Stimulated activated CD4-positive, alpha-beta T cell treated with anti-CD3 and anti-CD28 coated beads, Interleukin-12 subunit alpha, Interleukin-12 subunit beta, amount 100 ng/mL, for 4 hours (primary cell): ENCODE results near the gene CAMSAP1.
"Not testable (repeated sequence)": the region's sequence is repeated elsewhere in the genome, so short reads cannot be mapped to it uniquely, and the experiment has no call there.

Experiments
- DNase-seq: peaks from one replicate; pipeline ENCODE4 v3.0.0-alpha.2; 2020

Gene CAMSAP1

DNA sequence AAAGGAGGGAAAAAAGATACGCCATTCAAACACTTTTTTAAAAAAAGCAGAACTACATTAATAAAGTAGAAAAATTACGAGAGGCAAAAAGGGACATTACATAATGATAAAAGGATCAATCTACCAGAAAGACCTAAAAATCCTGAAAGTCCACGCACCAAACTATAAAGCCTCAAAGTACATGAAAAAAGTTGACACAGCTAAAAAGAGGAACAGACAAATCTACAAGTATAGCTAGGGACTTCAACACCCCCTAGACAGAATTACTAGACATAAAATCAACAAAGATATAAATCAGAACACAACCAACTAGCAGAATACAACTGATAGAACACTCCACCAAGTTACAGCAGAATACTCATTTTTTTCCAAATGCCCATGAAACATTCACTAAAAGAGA is 11.1 kb downstream of the CAMSAP1 start:
- no peak for DNase-seq

DNA sequence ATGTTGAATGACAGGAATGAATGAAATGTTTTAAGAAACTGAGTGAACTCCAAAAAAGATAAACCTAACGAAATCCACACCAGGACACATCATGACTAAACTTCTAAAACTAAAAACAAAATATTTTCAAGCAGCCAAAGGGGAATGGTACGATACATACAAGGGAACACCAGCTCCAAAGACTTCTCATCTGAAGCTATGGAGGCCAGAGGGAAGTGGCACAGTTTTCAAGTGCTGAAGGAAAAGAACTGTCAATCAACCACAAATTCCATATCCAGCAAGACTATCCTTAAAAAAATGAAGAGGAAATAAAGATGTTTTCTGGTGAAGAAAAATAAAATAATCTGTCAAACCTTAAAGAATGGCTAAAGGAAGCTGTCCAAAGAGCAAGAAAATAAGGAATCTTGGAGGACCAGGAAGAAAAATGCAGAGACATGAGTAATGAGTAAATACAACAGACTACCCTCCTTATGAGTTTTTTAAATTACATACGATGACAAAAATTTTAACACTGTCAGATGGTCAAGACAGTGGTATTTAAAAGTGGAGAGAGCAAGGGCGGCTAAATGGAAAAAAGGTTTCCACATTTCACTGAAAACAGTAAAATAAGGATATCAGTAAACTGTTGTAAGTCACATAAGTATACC is 12.0 kb downstream of the CAMSAP1 start:
- no peak for DNase-seq

- DNase-seq = no peak
Measured at GRCh38 chr9:135893104-135893503, 14.2 kb downstream of the CAMSAP1 start.

- not testable (repeated sequence) for DNase-seq
Measured at GRCh38 chr9:135892327-135892726, 15.0 kb downstream of the CAMSAP1 start.

DNA sequence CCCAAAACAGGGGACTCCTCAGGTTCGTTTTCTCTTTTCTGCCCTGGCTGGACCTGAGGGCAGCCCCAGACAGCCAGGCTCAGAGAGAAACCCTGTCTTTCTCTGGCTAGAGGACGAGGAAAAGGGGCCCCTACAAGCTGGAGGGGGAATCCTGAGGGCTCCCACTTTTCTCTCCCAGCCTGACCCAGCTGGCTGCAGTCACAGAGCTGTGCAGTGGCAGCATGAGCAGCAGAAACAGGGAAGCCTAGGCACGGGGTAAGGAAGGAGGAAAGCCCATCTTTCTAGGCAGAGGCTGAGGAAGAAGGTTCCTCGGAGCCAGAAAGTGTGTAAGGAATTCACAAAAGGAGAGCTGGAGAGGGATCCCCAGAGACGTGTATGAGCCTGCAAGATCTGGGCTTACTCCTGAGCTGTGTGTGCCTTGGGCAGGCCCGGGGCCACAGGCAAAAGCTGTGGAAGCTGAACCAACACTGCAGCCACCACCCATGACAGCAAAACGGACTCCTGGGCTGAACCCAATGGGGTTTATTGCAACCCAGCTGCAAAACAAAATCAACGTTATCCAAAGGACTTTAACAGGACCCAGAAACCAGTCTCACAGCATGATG is 16.2 kb downstream of the CAMSAP1 start:
- no peak for DNase-seq

GRCh38 chr9:135890190-135891026 is 16.9 kb downstream of the CAMSAP1 start:
- DNase-seq = no peak

DNA sequence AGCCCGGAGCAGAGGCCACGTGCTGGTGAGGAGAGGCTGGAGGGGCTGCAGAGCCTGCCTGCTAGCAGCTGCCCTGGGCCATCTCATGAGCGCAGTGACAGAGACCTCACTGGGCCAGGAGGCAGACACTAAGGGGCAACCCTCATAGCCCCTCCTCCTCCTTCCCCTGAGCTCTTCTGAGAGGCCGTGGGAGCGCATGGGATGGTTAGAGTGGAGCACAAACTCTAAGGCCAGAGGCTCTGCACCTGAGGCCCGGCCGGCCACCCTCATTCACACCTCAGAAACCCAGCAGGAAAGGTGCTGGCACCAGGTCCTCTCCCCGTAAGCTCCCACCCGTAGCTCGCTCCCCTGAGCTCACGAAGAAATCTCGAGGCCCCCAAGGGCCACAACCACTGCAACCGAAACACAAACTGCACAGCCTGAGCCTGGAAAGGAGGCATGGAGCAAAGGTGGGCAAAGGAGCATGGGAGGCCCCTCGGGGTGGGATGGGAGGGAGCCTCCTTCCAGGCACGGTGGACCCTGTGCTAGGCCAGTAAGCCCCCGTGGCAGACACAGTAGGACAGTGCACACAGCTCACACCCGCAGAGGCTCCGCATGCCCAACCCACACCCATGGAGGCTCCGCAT is 17.7 kb downstream of the CAMSAP1 start:
- no peak for DNase-seq

DNA sequence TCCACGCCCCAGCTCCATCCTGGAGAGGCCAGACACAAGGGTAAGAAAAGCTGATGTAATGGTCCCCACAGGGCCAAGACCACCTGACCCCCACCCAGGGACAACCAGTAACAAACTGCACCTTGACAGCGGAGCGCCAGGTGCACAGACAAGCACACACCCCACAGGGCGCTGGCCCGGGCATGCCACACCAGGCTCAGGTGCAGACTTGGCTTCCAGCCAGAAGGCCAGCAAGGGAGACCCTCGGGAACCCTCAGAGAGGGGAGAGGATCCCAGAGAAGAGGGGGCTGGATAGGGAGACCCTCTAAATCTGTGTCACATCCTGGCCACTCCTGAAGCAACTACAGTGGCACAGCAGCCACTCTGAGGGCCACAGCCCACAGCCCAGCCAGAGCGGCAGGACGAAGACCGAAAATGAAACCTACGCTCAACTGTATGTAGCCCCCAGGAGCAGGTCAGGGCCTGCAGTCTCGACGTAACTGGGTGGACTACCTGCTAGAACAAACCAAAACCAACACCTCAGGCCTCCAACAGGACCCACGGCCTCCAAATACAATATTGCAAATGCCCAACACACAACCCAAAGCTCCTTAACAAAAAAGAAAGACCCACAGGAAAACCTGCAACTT is 18.5 kb downstream of the CAMSAP1 start:
- DNase-seq = no peak

- no peak for DNase-seq
Measured at GRCh38 chr9:135888126-135888765, 19.1 kb downstream of the CAMSAP1 start.

DNA sequence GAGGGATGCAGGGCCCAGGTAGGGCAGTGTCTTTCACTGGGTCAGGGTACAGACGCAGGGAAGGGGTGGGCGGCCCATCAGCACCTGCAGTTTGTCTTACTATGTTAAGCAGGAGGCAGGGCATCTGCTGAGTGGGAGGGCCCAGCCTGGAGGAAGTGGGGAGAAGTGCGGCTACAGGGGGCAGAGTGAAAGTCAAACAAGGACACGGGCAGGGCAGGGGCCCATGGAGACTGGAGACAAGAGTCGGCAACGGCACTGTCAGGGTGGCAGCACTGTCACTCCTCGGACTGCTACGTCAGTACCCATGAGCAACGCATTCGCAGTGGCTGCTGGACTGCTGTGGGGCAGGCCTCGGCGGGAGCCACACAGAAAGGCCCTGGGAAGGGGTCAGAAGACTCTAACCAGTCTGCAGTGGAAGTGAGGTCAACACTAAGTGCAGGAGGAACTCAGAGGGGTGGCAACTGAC is 19.7 kb downstream of the CAMSAP1 start:
- DNase-seq = peak; percentile 31

DNA sequence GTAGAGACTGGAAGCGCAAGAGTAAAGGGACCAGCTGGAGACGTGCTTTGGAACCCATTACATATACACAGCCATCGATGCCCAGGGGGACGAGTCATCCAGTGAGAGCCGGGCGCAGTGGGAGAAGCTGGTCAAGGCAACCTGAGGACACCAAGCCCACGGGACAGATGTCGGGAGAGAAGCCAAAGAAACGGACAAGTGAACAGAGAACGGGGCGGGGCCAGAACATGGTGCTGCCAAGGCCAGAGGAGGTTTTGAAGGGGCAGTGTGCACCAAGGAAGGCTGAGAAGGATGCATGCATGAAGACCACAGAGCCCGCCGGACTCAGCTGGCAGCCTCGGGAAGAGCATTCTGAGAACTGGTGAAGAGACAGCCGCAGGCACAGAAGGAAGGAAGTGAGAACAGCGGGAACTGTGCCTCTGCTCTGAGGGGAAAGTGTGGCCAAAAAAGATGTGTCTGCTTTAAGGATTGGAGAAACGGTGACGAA is 20.3 kb downstream of the CAMSAP1 start:
- DNase-seq = no peak

GRCh38 chr9:135886147-135886981 is 21.0 kb downstream of the CAMSAP1 start:
- DNase-seq = no peak

DNA sequence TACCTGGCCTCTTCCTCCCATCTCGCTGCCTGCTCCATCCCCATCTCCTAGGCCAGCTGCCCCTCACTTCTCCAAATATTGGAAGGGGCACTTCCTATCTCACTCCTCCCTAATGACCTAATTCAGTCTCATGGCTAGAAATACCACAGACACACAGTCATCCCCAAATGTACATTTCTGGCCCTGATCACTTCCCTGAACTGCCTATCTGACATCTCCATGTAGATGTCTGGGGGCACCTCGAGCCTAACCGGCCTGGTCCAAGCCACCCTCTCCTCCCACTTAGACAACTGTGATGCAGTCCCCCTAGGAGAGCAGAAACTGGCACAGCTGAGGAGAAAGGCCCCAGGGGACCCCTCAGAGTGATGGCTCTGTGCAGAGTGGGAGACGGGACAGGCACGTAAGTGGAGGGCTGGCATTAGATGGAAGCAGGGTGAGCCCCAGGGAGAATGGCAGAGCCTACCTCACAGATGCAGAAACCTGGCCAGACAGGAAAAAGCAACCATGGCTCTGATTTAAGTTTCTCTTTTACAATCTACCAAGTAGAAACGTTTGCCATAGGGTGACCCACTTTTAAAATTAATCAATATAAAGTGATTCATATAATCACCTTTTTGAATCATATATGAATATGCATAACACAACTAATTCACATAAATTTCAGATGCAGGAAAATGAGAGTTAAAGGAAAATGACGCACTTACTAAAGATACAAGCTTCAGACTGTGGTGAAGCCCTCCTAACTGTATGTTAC is 22.1 kb downstream of the CAMSAP1 start:
- no peak for DNase-seq

DNA sequence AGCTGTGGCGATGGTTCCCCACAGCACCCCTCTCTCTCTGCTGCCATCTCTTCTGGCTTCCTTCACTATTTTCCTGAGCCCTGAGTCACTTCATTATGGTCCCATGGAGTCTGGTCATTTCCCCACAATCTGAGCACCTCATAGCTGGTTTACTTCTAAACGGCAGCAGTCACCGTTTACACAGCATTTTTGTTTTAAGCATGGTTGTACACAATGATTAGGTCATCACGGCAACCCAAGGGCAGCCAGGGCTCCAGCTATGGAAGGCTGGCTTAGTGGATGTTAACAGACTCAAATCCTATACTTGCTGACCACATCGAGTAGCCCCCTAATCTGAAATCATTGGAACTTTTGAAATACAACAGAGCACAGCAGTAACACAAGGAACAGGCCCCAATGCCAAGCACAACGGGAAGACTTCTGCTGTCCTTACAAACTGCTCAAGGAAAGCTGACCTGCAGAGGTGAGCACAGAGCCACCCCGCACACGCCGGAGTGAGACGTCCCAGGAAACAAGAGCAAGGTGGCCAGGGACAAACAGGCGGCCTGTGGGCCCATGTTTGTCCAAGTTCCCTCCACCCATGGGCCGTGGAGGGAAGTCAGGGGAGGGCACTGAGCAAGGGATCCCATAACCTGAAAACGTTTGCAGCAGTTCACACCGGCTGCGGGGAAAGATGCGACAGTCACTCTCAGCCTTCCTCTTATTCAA is 22.9 kb downstream of the CAMSAP1 start:
- DNase-seq = no peak

GRCh38 chr9:135883410-135884089 is 23.8 kb downstream of the CAMSAP1 start:
- no peak for DNase-seq

DNA sequence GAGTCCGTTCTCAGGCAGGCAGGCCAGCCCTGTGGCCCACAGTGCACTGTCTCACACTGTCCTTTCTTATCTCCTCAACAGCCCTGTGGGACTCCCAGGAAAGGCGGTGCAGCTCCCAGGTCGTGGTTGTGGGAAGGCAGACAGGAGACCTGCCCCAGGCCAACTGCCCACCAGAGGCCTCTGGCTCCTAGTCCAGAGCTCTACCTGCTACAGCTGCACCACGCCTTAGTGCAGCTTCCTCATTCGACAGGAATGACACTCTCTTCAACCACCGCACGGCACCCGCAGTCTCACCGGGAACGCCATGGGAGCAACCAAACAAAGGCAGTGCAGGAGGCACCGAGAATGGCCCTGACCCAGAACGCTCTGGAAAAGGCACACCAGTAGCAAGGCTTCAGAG is 25.3 kb downstream of the CAMSAP1 start:
- DNase-seq = no peak

GRCh38 chr9:135880438-135880837 is 26.9 kb downstream of the CAMSAP1 start:
- no peak for DNase-seq

- no peak for DNase-seq
Measured at GRCh38 chr9:135879619-135880018, 27.7 kb downstream of the CAMSAP1 start.

GRCh38 chr9:135879237-135879601 is 28.1 kb downstream of the CAMSAP1 start:
- no peak for DNase-seq
